ENCODE data around the gene INHBE.
A peak's percentile ranks its signal among the peaks of the same experiment; 100 is the strongest.

GRCh38 chr12:57452937-57453509 is 2.1 kb upstream of the INHBE start:
- TF ChIP-seq, protein P1, sequence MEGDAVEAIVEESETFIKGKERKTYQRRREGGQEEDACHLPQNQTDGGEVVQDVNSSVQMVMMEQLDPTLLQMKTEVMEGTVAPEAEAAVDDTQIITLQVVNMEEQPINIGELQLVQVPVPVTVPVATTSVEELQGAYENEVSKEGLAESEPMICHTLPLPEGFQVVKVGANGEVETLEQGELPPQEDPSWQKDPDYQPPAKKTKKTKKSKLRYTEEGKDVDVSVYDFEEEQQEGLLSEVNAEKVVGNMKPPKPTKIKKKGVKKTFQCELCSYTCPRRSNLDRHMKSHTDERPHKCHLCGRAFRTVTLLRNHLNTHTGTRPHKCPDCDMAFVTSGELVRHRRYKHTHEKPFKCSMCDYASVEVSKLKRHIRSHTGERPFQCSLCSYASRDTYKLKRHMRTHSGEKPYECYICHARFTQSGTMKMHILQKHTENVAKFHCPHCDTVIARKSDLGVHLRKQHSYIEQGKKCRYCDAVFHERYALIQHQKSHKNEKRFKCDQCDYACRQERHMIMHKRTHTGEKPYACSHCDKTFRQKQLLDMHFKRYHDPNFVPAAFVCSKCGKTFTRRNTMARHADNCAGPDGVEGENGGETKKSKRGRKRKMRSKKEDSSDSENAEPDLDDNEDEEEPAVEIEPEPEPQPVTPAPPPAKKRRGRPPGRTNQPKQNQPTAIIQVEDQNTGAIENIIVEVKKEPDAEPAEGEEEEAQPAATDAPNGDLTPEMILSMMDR (IDR thresholded peaks at IDR 0.05), result peak; percentile 85 to 90 (median 88)
- no peak for TF ChIP-seq POLR2A (IDR thresholded peaks at IDR 0.05)

All from uterus (tissue), 2 donors.